ENCODE measurements around the gene MRPS21. TPM values are rescaled to one million over a fixed set of nuclear protein-coding genes. Genes with fewer than 3 reads are reported as not detected.

Gene MRPS21
- total RNA-seq, 4 donors from 2014 or later: 28.6 to 59.3 (median 38.6) TPM

DNA sequence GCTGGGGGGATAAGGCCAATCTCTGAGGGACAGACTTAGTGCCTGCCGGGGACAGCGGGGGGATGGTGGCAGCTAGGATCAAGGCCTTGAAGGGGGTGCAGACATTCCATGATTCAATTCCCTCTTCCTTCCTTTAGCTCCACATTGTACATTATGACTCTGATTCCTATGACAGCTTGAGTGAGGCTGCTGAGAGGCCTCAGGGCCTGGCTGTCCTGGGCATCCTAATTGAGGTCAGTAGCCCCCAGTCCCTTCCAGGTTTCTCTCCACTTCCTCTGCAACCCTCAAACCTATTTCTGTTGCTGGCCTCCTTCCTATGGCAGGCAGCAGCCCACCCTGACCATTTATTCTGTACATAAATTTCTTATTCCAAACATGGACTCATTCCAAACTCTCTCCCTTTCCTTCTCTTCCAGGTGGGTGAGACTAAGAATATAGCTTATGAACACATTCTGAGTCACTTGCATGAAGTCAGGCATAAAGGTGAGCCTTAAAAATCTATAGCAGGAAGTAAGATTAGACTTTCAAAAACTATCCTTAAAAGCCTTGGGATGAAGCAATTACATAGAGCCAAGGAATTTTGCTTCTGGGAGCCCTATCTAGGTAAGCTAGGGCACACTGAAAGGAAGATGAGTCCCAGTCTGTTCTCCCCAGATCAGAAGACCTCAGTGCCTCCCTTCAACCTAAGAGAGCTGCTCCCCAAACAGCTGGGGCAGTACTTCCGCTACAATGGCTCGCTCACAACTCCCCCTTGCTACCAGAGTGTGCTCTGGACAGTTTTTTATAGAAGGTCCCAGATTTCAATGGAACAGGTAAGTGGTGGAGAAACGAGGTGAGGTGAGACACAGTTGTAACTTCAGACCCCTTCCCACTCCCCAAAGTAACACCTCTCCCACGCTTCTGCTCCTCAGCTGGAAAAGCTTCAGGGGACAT lies 31.0 kb upstream of the MRPS21 start:
- H3K4me3 ChIP-seq: no peak overlapping the region
- H3K27me3 ChIP-seq: no peaks in the 10 kb centered on the region
- H3K27ac ChIP-seq: no peak overlapping the region
- H3K36me3 ChIP-seq: no peaks in the 10 kb centered on the region
- H3K4me1 ChIP-seq: no peaks in the 10 kb centered on the region
- no peaks in the 10 kb centered on the region for H3K9me3 ChIP-seq
- DNase-seq: no peak
- intact Hi-C loops (cut with DNase I; ENCODE audit: low total_unique reads): no loop called here
- TF ChIP-seq, protein P1, sequence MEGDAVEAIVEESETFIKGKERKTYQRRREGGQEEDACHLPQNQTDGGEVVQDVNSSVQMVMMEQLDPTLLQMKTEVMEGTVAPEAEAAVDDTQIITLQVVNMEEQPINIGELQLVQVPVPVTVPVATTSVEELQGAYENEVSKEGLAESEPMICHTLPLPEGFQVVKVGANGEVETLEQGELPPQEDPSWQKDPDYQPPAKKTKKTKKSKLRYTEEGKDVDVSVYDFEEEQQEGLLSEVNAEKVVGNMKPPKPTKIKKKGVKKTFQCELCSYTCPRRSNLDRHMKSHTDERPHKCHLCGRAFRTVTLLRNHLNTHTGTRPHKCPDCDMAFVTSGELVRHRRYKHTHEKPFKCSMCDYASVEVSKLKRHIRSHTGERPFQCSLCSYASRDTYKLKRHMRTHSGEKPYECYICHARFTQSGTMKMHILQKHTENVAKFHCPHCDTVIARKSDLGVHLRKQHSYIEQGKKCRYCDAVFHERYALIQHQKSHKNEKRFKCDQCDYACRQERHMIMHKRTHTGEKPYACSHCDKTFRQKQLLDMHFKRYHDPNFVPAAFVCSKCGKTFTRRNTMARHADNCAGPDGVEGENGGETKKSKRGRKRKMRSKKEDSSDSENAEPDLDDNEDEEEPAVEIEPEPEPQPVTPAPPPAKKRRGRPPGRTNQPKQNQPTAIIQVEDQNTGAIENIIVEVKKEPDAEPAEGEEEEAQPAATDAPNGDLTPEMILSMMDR (IDR thresholded peaks at IDR 0.05): no peak
- no peak for TF ChIP-seq POLR2A (IDR thresholded peaks at IDR 0.05)

DNA sequence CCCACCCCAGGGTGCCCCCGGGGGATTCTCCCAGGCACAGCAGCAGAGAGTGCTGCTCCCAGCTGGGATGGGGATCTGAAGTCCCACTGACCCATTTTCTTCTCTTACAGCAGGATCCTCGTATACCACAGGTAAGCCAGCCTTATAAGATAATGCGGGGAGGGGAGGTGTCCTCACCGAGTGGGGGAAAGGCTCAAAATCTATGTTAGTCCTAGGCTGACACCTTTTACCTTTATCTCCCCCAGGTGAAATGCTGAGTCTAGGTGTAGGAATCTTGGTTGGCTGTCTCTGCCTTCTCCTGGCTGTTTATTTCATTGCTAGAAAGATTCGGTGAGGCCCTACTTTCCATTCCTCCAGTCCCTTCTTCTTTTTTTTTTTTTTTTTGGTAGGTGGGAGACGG lies 30.1 kb upstream of the MRPS21 start:
- H3K27me3 ChIP-seq: no peaks in the 10 kb centered on the region
- TF ChIP-seq POLR2A (IDR thresholded peaks at IDR 0.05): no peak
- TF ChIP-seq, protein P1 (IDR thresholded peaks at IDR 0.05): no peak
- H3K9me3 ChIP-seq: no peaks in the 10 kb centered on the region
- H3K27ac ChIP-seq: no peak overlapping the region
- no peak for DNase-seq
- H3K36me3 ChIP-seq: no peaks in the 10 kb centered on the region
- H3K4me1 ChIP-seq: no peaks in the 10 kb centered on the region
- H3K4me3 ChIP-seq: no peak overlapping the region
- intact Hi-C loops (cut with DNase I; ENCODE audit: low total_unique reads): no loop called here

DNA sequence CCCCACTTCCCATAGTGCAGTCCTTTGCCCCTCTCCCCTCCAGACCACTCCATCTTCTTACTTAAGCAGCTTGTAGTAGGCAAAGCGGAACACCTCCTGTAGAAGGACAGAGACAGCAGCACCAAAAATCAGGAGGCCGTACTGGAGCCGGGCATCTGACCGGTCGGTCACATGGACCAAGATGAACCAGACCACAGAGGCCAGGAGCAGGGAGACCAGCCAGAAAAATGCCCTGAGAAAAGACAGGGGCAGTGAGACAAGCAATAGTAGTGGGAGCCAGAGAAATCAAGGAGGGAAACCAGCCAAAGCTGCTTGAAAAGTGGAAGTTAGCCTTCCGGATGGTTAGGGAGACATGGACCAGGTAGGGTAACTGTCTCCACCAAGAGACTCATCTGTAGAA lies 25.8 kb upstream of the MRPS21 start:
- peak overlapping the region; percentile 93 for H3K27ac ChIP-seq
- no peaks in the 10 kb centered on the region for H3K36me3 ChIP-seq
- no peaks in the 10 kb centered on the region for H3K27me3 ChIP-seq
- H3K9me3 ChIP-seq: no peaks in the 10 kb centered on the region
- TF ChIP-seq, protein P1 (IDR thresholded peaks at IDR 0.05): no peak
- no peak for TF ChIP-seq POLR2A (IDR thresholded peaks at IDR 0.05)
- H3K4me3 ChIP-seq: peak overlapping the region; percentile 94 to 98
- no peaks in the 10 kb centered on the region for H3K4me1 ChIP-seq
- intact Hi-C loops (cut with DNase I; ENCODE audit: low total_unique reads): no loop called here
- DNase-seq: no peak

DNA sequence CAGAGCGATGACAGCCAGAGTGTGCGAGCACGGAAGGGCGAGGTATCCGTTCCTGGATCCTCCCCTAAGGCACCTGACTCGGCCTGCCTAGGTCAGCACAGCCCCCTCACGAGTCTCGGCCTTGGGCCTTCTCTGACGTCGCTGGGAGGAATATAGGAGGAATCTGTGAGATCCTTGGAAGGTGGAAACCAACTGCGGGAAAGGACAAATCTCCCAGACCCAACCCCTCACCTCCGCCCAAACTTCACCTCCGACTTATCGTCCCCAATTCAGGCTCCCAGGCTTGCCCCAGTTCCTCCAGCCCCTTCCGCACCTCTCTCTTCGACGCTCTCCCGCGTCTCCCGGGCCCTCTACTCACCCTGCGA lies 25.3 kb upstream of the MRPS21 start:
- intact Hi-C loops (cut with DNase I; ENCODE audit: low total_unique reads): no loop called here
- DNase-seq: no peak

More for the DNA sequence above, 25.3 kb upstream of the MRPS21 start:
- Histone ChIP-seq H3K36me3 (no peaks in the 10 kb centered on the region), H3K27ac (peak overlapping the region; percentile 93), H3K27me3 (no peaks in the 10 kb centered on the region), H3K4me3 (peak overlapping the region; percentile 94 to 98), H3K4me1 (no peaks in the 10 kb centered on the region), H3K9me3 (no peaks in the 10 kb centered on the region)
- no peak for TF ChIP-seq POLR2A (IDR thresholded peaks at IDR 0.05)
- TF ChIP-seq, protein P1 (IDR thresholded peaks at IDR 0.05): no peak
